ENCODE measurements around the gene RAB6D.

DNA sequence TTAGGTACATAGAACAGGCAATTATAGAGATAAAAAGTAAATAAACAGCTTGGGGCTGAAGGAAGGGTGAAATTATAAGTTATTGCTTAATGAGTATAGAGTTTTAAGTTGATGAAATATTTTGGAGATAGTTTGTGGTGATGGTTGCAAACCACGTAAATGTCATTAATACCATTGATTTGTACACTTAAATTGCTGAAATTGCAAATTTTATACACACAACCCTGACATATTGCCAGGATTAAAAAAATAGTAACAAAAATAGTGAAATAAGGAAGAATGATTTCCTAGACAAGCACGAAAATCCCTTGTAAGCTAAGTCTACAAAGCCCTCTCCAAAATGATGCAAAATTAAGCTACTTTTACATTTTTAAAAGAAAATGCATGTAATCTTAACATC is 46.2 kb upstream of the RAB6D start:
- TF ChIP-seq ZNF114 (CRISPR knock-in tag; IDR thresholded peaks at IDR 0.05): no peak
- TF ChIP-seq CREB1 (CRISPR knock-in tag; IDR thresholded peaks at IDR 0.05; ENCODE audit: low read depth): no peak
- TF ChIP-seq NANOG (IDR thresholded peaks at IDR 0.05; ENCODE audit: borderline replicate concordance): no peak
- no peak for TF ChIP-seq POLR2AphosphoS5 (IDR thresholded peaks at IDR 0.05; ENCODE audit: low read depth)
